Upper lobe of left lung (tissue), 6 donors: ENCODE measurements around the gene ALKAL2. TPM values are rescaled to one million over a fixed set of nuclear protein-coding genes. Genes with fewer than 3 reads are reported as not detected.

Experiments
- ATAC-seq, 2 donors: fragments of 200-7000 bp; cut with Tn5 transposase; one replicate each; pipeline ENCODE4 v1.9.1; 2022; ENCODE audit warnings: mild to moderate bottlenecking in 2 of 2, moderate library complexity in 2 of 2; ENCODE audit not compliant: low FRiP score in 2 of 2
- DNase-seq, 2 donors: peaks; one replicate each; pipeline ENCODE4 v3.0.0-alpha.2; 2019 to 2020
- H3K27ac ChIP-seq, 4 donors: fragments of 200-600 bp; sonication (generic); one replicate each; pipeline ENCODE4 v1.5.1; 2016 to 2019
- H3K27me3 ChIP-seq, 4 donors: fragments of 200-600 bp; sonication (generic); one replicate each; pipeline ENCODE4 v1.5.1; 2017 to 2019
- H3K36me3 ChIP-seq, 4 donors: fragments of 200-600 bp; sonication (generic); one replicate each; pipeline ENCODE4 v1.5.1; 2016 to 2019
- H3K4me1 ChIP-seq, 4 donors: fragments of 200-600 bp; sonication (generic); one replicate each; pipeline ENCODE4 v1.5.1; 2018 to 2019
- H3K4me3 ChIP-seq, 4 donors: fragments of 200-600 bp; sonication (generic); one replicate each; pipeline ENCODE4 v1.5.1; 2017 to 2019; ENCODE audit warnings: mild to moderate bottlenecking in 2 of 4, moderate library complexity in 1 of 4
- H3K9me3 ChIP-seq, 4 donors: fragments of 200-600 bp; sonication (generic); one replicate each; pipeline ENCODE4 v1.5.1; 2018 to 2019
- CTCF ChIP-seq, 6 experiments: fragments of 450-650 bp in 4 of 6; fragments of 200-600 bp in 2 of 6; sonication (generic) in 2 of 6; IDR thresholded peaks; one replicate each; pipeline ENCODE4 v1.5.1; 2016 to 2019; ENCODE audit warnings: antibody characterized with exemption in 6 of 6
- EP300 ChIP-seq, 4 donors: sonication (generic); formaldehyde crosslinking; IDR thresholded peaks; one replicate each; pipeline ENCODE4 v1.5.1; 2017; ENCODE audit warnings: antibody characterized with exemption in 4 of 4, control low read depth in 2 of 4
- POLR2A ChIP-seq, 4 donors: fragments of 450-650 bp; IDR thresholded peaks; one replicate each; pipeline ENCODE4 v1.5.1; 2016 to 2017; ENCODE audit warnings: antibody characterized with exemption in 4 of 4, mild to moderate bottlenecking in 2 of 4
- POLR2AphosphoS5 ChIP-seq, 2 donors: sonication (generic); formaldehyde crosslinking; IDR thresholded peaks; one replicate each; pipeline ENCODE4 v1.5.1; 2017; ENCODE audit warnings: antibody characterized with exemption in 2 of 2
- WGBS, 2 donors: methylation state at CpG; one replicate each; pipeline ENCODE4 v1.1.5; 2017 to 2018; 5-methylcytosine and 5-hydroxymethylcytosine counted together
- total RNA-seq, 6 donors: library from RNA; depleted of rRNA in 4 of 6; stranded (reverse); fragments of >200 nt in 4 of 6; gene quantifications; one replicate each; pipeline versions ENCODE4 v1.1.0 to v1.2.1, GENCODE V29; 2016 to 2021
- donor health status: DM: no; HTN: no; CAD: no; lungs with moderate emphysema.
- donor health status: DM: no; HTN: yes; CAD: no; lungs with severe emphysema.

ALKAL2 gene
- total RNA-seq, 6 donors from 2014 or later = 8.3 to 30.7 (median 14.8) TPM

- peaks cover 0 to 17% (median 9%) of the 10 kb centered on the region in 4 donors for H3K27me3 ChIP-seq
- H3K4me3 ChIP-seq = peak overlapping the region in 1 of 4 donors; percentile 3
- TF ChIP-seq POLR2AphosphoS5 (IDR thresholded peaks at IDR 0.05) = no peak
Measured at GRCh38 chr2:286035-286434, 1.9 kb downstream of the ALKAL2 start.

DNA sequence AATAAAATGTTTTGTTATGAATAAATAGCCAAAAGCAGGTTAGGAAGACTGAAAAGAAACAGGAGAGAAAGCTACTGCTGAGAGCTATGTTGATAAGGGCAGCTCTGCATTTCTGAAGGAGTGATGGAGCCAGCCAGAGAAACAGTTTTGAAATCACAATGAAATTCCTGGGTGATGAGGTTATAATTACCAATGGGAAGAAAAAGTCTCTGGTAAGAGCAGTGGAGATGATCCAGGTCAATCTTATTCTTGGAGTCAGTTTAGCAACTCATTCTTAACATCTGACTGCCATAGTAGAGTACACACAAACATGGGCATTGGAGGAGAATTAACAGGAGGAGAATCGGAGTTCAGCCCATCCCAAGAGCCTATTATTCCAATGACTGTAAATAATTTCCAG, 2.4 kb downstream of the ALKAL2 start:
- H3K4me1 ChIP-seq = peaks cover 25 to 37% (median 28%) of the 10 kb centered on the region in 4 donors
- H3K27me3 ChIP-seq = peaks cover 0 to 17% (median 9%) of the 10 kb centered on the region in 4 donors
- H3K36me3 ChIP-seq = peaks cover 0 to 19% (median 13%) of the 10 kb centered on the region in 4 donors
- no peaks in the 10 kb centered on the region for H3K9me3 ChIP-seq
- DNase-seq (no peak), ATAC-seq (no peak)
- H3K4me3 ChIP-seq = peak overlapping the region in 1 of 4 donors; percentile 3
- no peak overlapping the region for H3K27ac ChIP-seq
- WGBS, 2 donors = 77 to 81% methylated on average over 1 of the region's 1 CpG
- TF ChIP-seq POLR2AphosphoS5 (IDR thresholded peaks at IDR 0.05) = no peak
- no peak for TF ChIP-seq EP300 (IDR thresholded peaks at IDR 0.05)

More at GRCh38 chr2:286035-286434, 1.9 kb downstream of the ALKAL2 start:
- DNase-seq (no peak), ATAC-seq (no peak)
- 89 to 91% methylated on average over 6 of the region's 6 CpGs for WGBS, 2 donors
- Histone ChIP-seq H3K36me3 (peaks cover 0 to 14% (median 13%) of the 10 kb centered on the region in 4 donors), H3K27ac (no peak overlapping the region), H3K4me1 (peaks cover 25 to 37% (median 28%) of the 10 kb centered on the region in 4 donors), H3K9me3 (no peaks in the 10 kb centered on the region)

- DNase-seq (no peak), ATAC-seq (no peak)
- Histone ChIP-seq H3K4me1 (peaks cover 25 to 33% (median 27%) of the 10 kb centered on the region in 4 donors), H3K9me3 (no peaks in the 10 kb centered on the region), H3K4me3 (no peak overlapping the region), H3K36me3 (peaks cover 0 to 24% (median 15%) of the 10 kb centered on the region in 4 donors), H3K27me3 (peaks cover 0 to 17% (median 9%) of the 10 kb centered on the region in 4 donors), H3K27ac (no peak overlapping the region)
- 88 to 89% methylated on average over 13 of the region's 13 CpGs for WGBS, 2 donors
- TF ChIP-seq CTCF (IDR thresholded peaks at IDR 0.05) (no peak), POLR2AphosphoS5 (IDR thresholded peaks at IDR 0.05) (no peak), EP300 (IDR thresholded peaks at IDR 0.05) (no peak), POLR2A (IDR thresholded peaks at IDR 0.05) (no peak)
Measured at GRCh38 chr2:284896-285492, 2.9 kb downstream of the ALKAL2 start.

- Histone ChIP-seq H3K27ac (no peak overlapping the region), H3K4me3 (no peak overlapping the region), H3K9me3 (no peaks in the 10 kb centered on the region), H3K36me3 (peaks cover 0 to 32% (median 18%) of the 10 kb centered on the region in 4 donors), H3K4me1 (peaks cover 17 to 31% (median 20%) of the 10 kb centered on the region in 4 donors), H3K27me3 (peaks cover 0 to 14% (median 9%) of the 10 kb centered on the region in 4 donors)
- ATAC-seq = no peak
- TF ChIP-seq POLR2AphosphoS5 (IDR thresholded peaks at IDR 0.05) (no peak), POLR2A (IDR thresholded peaks at IDR 0.05) (no peak), CTCF (IDR thresholded peaks at IDR 0.05) (no peak), EP300 (IDR thresholded peaks at IDR 0.05) (no peak)
- 94 to 100% methylated on average over 4 of the region's 4 CpGs for WGBS, 2 donors
- no peak for DNase-seq
Measured at GRCh38 chr2:283996-284794, 3.7 kb downstream of the ALKAL2 start.

DNA sequence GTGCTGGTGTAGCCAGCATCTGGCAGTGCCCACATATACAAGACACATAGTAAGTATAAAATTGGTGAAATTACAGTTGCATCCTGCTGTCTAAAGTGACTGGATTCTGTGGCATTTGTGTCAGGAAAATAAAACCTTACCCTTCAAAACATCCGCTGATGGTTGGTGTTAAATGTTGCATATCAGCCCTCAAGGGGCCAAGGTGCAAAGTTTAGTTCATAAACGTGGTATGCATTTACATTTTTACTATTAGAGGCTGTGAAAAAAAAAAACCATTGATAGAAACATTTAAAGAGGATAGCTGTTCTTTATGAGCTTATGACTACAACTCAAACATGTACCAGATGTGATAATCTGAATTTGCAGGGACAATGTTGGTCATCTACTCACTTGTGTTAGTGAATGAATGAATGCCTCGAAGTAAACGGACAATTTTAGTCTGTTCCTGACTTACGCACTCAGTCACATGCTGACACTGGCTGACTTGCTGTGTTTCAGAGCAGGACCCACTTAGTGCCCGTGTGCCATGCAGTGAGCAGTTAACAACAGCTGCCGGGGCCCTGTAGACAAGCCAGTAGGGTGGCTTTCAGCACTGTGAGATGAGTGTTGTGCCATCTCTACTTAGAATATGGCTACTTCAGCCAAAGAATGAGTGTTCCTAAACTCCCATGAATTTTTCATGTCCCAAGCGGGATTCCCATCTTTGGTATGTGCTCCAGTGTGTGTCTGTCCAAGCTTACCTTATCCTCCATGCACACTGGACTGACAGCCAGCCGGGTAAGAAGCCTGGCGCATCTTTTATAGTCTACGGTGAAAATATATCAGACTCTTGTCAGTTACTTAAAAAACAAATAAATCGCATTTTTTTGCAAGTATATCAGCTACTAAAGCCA, 5.3 kb downstream of the ALKAL2 start:
- Histone ChIP-seq H3K4me1 (peaks cover 8 to 20% (median 14%) of the 10 kb centered on the region in 4 donors), H3K36me3 (peaks cover under 1 to 48% (median 25%) of the 10 kb centered on the region in 4 donors), H3K9me3 (no peaks in the 10 kb centered on the region), H3K27ac (no peak overlapping the region), H3K4me3 (no peak overlapping the region), H3K27me3 (peaks cover 0 to 2% (median 2%) of the 10 kb centered on the region in 4 donors)
- DNase-seq (no peak), ATAC-seq (no peak)
- TF ChIP-seq EP300 (IDR thresholded peaks at IDR 0.05) (no peak), CTCF (IDR thresholded peaks at IDR 0.05) (no peak), POLR2A (IDR thresholded peaks at IDR 0.05) (no peak)
- WGBS, 2 donors = 90 to 93% methylated on average over 12 of the region's 12 CpGs
